GM21723 (cell line): ENCODE data around the gene IFNW1.
"Not testable (repeated sequence)": the region's sequence is repeated elsewhere in the genome, so short reads cannot be mapped to it uniquely, and the experiment has no call there.

Source experiments
- ATAC-seq: cut with Tn5 transposase; IDR thresholded peaks from one replicate; pipeline ENCODE4 v1.9.1; 2021; ENCODE audit warnings: mild to moderate bottlenecking, moderate library complexity; ENCODE audit not compliant: unreplicated experiment

Gene IFNW1

GRCh38 chr9:21141427-21141882, at the start of gene IFNW1:
Gene IFNW1, minus strand, starts transcription at chr9:21141832. Its CDS starts 262 bp downstream, at chr9:21141570.
- peak; percentile 77 for ATAC-seq

GRCh38 chr9:21187487-21187886, 45.9 kb upstream of the IFNW1 start, which contains the start of gene IFNA4:
Gene IFNA4, minus strand, starts transcription at chr9:21187587. Its CDS starts 56 bp downstream, at chr9:21187531.
- ATAC-seq = not testable (repeated sequence)

GRCh38 chr9:21182810-21183736, 41.4 kb upstream of the IFNW1 start:
- peak; percentile 97 for ATAC-seq

- ATAC-seq = no peak
These were observed 33.0 kb upstream of the IFNW1 start for GRCh38 chr9:21174671-21175070.

GRCh38 chr9:21172156-21172555, 30.5 kb upstream of the IFNW1 start:
- no peak for ATAC-seq

GRCh38 chr9:21171351-21171750, 29.7 kb upstream of the IFNW1 start:
- no peak for ATAC-seq

GRCh38 chr9:21166560-21166959, 24.9 kb upstream of the IFNW1 start, which contains the start of gene IFNA21:
Gene IFNA21, minus strand, starts transcription at chr9:21166660. Its CDS starts 48 bp downstream, at chr9:21166612.
- not testable (repeated sequence) for ATAC-seq

- ATAC-seq = no peak
These were observed 23.9 kb upstream of the IFNW1 start for GRCh38 chr9:21165516-21165915.

GRCh38 chr9:21160178-21160577, 18.5 kb upstream of the IFNW1 start:
- ATAC-seq = peak; percentile 95

- ATAC-seq = no peak
These were observed 13.9 kb upstream of the IFNW1 start for GRCh38 chr9:21155501-21155900.

- peak; percentile 92 for ATAC-seq
These were observed 12.5 kb upstream of the IFNW1 start for GRCh38 chr9:21154018-21154608.

GRCh38 chr9:21153336-21154017, 11.8 kb upstream of the IFNW1 start:
- ATAC-seq = peak; percentile 40

GRCh38 chr9:21144603-21145002, 3.0 kb upstream of the IFNW1 start:
- ATAC-seq = peak; percentile 78

- no peak for ATAC-seq
These were observed 4.6 kb downstream of the IFNW1 start for GRCh38 chr9:21137020-21137419.

GRCh38 chr9:21135736-21136135, 5.9 kb downstream of the IFNW1 start:
- no peak for ATAC-seq

GRCh38 chr9:21128186-21128585, 13.4 kb downstream of the IFNW1 start:
- not testable (repeated sequence) for ATAC-seq

- peak; percentile 96 for ATAC-seq
These were observed 19.9 kb downstream of the IFNW1 start for GRCh38 chr9:21121595-21122251.

GRCh38 chr9:21121079-21121478, 20.6 kb downstream of the IFNW1 start:
- no peak for ATAC-seq

- peak; percentile 49 for ATAC-seq
These were observed 22.4 kb downstream of the IFNW1 start for GRCh38 chr9:21119093-21119770.

GRCh38 chr9:21114311-21114710, 27.3 kb downstream of the IFNW1 start:
- ATAC-seq = no peak
